HCT116 (cell line): Measurements from ENCODE around the gene HOXB8. TPM values are rescaled to one million over a fixed set of nuclear protein-coding genes. Genes with fewer than 3 reads are reported as not detected.

ENCODE experiments used
- ATAC-seq: fragments of 200-7000 bp; cut with Tn5 transposase; 2 replicates; pipeline ENCODE4 v1.9.1; 2020; ENCODE audit warnings: mild to moderate bottlenecking, moderate library complexity
- BruUV-seq: library from RNA; stranded (reverse); fragments of 400-500 nt; replicated peaks from 2 replicates; lab custom pipeline; 2021; lab: Mats Ljungman, UMichigan
- CTCF ChIA-PET: fragments of 300-600 bp; sonication (Branson Sonifier 250); formaldehyde crosslinking; loops from one replicate; lab custom pipeline; 2021; ENCODE audit warnings: antibody characterized with exemption; lab: Charles Lee
- POLR2A ChIA-PET: fragments of 300-600, 350-600 bp; sonication (Branson Sonifier 250); formaldehyde crosslinking; loops from one replicate; lab custom pipeline; 2021; ENCODE audit warnings: antibody characterized with exemption; lab: Charles Lee
- RAD21 ChIA-PET, 2 experiments: fragments of 300-600 bp; sonication (Branson Sonifier 250); formaldehyde crosslinking; loops; one replicate each; lab custom pipeline; 2023; ENCODE audit warnings: low total read pairs in 2 of 2; ENCODE audit not compliant: uncharacterized antibody in 2 of 2, unreplicated experiment in 2 of 2, low non-redundant PET in 1 of 2; lab: Charles Lee
- DNase-seq: peaks from one replicate; pipeline ENCODE4 v3.0.0-alpha.2; 2010; ENCODE audit warnings: low read depth, low spot score
- H2AFZ ChIP-seq: fragments of 200-600 bp; shearing (Covaris generic), sonication (generic); 2 replicates; pipeline ENCODE4 v1.6.1; 2017; ENCODE audit warnings: low read depth, mixed run types, mixed read lengths, antibody characterized with exemption, low read length; ENCODE audit not compliant: poor library complexity, severe bottlenecking
- H3K27ac ChIP-seq: 2 replicates; pipeline ENCODE4 v1.5.1; 2012; ENCODE audit warnings: low read depth, low read length
- H3K27me3 ChIP-seq: fragments of 200-600 bp; sonication (generic); 2 replicates; pipeline ENCODE4 v1.6.1; 2016; ENCODE audit warnings: mixed run types, low read length, mixed read lengths; ENCODE audit not compliant: insufficient read depth
- H3K36me3 ChIP-seq, 2 experiments: fragments of 200-500 bp in 1 of 2; fragments of 200-600 bp in 1 of 2; sonication (Bioruptor generic) in 1 of 2; sonication (generic) in 1 of 2; 2 replicates each; pipeline versions ENCODE4 v1.5.1 to v1.6.1; 2014 to 2016; ENCODE audit warnings: low read length in 2 of 2, inconsistent platforms in 1 of 2, mixed read lengths in 1 of 2, mixed run types in 1 of 2; ENCODE audit not compliant: insufficient read depth in 2 of 2, control insufficient read depth in 1 of 2
- H3K4me1 ChIP-seq, 2 experiments: fragments of 200-600 bp in 1 of 2; sonication (generic) in 1 of 2; 2 replicates each; pipeline versions ENCODE4 v1.5.1 to v1.6.1; 2012 to 2017; ENCODE audit warnings: low read length in 2 of 2, inconsistent platforms in 1 of 2, mild to moderate bottlenecking in 1 of 2, mixed read lengths in 1 of 2, mixed run types in 1 of 2, moderate library complexity in 1 of 2; ENCODE audit not compliant: insufficient read depth in 2 of 2, control insufficient read depth in 1 of 2
- H3K4me2 ChIP-seq: fragments of 200-600 bp; sonication (generic); 2 replicates; pipeline ENCODE4 v1.6.1; 2017; ENCODE audit warnings: mixed run types, low read length, mixed read lengths
- H3K4me3 ChIP-seq, 2 experiments: fragments of 200-600 bp in 1 of 2; sonication (generic) in 1 of 2; replicated peaks in 1 of 2; 2 replicates each; pipeline ENCODE4 v1.5.1; 2011 to 2016; ENCODE audit warnings: low read length in 2 of 2, control low read depth in 1 of 2, low read depth in 1 of 2, mild to moderate bottlenecking in 1 of 2, mixed read lengths in 1 of 2, mixed run types in 1 of 2
- H3K79me2 ChIP-seq: fragments of 200-600 bp; sonication (generic); 2 replicates; pipeline ENCODE4 v1.6.1; 2017; ENCODE audit warnings: mild to moderate bottlenecking, mixed run types, low read length, moderate library complexity, mixed read lengths; ENCODE audit not compliant: insufficient read depth
- H3K9ac ChIP-seq: fragments of 200-600 bp; sonication (generic); 2 replicates; pipeline ENCODE4 v1.6.1; 2016; ENCODE audit warnings: low read length, mixed read lengths
- H3K9me2 ChIP-seq: fragments of 200-600 bp; sonication (generic), shearing (Covaris generic); 2 replicates; pipeline ENCODE4 v1.6.1; 2017; ENCODE audit warnings: mixed run types, mild to moderate bottlenecking, moderate library complexity; ENCODE audit not compliant: insufficient read depth
- H3K9me3 ChIP-seq, 2 experiments: fragments of 200-500 bp in 1 of 2; fragments of 200-600 bp in 1 of 2; sonication (Bioruptor generic) in 1 of 2; sonication (generic) in 1 of 2; 2 replicates each; pipeline ENCODE4 v1.6.1; 2014 to 2017; ENCODE audit warnings: low read length in 2 of 2, mixed read lengths in 2 of 2, inconsistent platforms in 1 of 2, low read depth in 1 of 2, mild to moderate bottlenecking in 1 of 2, mixed run types in 1 of 2, moderate library complexity in 1 of 2; ENCODE audit not compliant: control insufficient read depth in 1 of 2, insufficient read depth in 1 of 2
- H4K20me1 ChIP-seq: fragments of 200-600 bp; sonication (generic), shearing (Covaris generic); 2 replicates; pipeline ENCODE4 v1.6.1; 2017; ENCODE audit warnings: mixed run types, mild to moderate bottlenecking, moderate library complexity; ENCODE audit not compliant: insufficient read depth
- CBX3 ChIP-seq: IDR thresholded peaks from 2 replicates; pipeline ENCODE4 v1.6.1; 2012; ENCODE audit warnings: low read depth
- FOSL1 ChIP-seq: IDR thresholded peaks from 2 replicates; pipeline ENCODE4 v1.6.1; 2012; ENCODE audit warnings: low read depth
- JUND ChIP-seq: IDR thresholded peaks from 2 replicates; pipeline ENCODE4 v1.6.1; 2012
- MAX ChIP-seq: IDR thresholded peaks from 2 replicates; pipeline ENCODE4 v1.6.1; 2012
- POLR2A ChIP-seq: IDR thresholded peaks from 2 replicates; pipeline ENCODE4 v1.7.0; 2011; ENCODE audit warnings: borderline replicate concordance; ENCODE audit not compliant: insufficient read depth, insufficient read length; ENCODE audit errors: extremely low read depth
- POLR2AphosphoS5 ChIP-seq: IDR thresholded peaks from 2 replicates; pipeline ENCODE4 v1.6.1; 2011; ENCODE audit warnings: mild to moderate bottlenecking, low read depth, low read length, moderate library complexity
- RAD21 ChIP-seq: IDR thresholded peaks from 2 replicates; pipeline ENCODE4 v1.6.1; 2012; ENCODE audit warnings: low read depth, mild to moderate bottlenecking
- REST ChIP-seq: IDR thresholded peaks from 2 replicates; pipeline ENCODE4 v1.6.1; 2012; ENCODE audit warnings: low read depth
- SRF ChIP-seq: IDR thresholded peaks from 2 replicates; pipeline ENCODE4 v1.6.1; 2012; ENCODE audit warnings: low read depth
- TCF7L2 ChIP-seq: IDR thresholded peaks from 2 replicates; pipeline ENCODE4 v1.7.0; 2011; ENCODE audit warnings: borderline replicate concordance, inconsistent platforms; ENCODE audit not compliant: insufficient read depth, insufficient read length; ENCODE audit errors: extremely low read depth
- ZFX ChIP-seq: fragments of 450-650 bp; IDR thresholded peaks from 2 replicates; pipeline ENCODE4 v1.6.1; 2017
- ZNF274 ChIP-seq: fragments of 200-500 bp; sonication (Bioruptor generic); IDR thresholded peaks from 2 replicates; pipeline ENCODE4 v1.6.1; 2014; ENCODE audit warnings: mild to moderate bottlenecking, low read depth, low read length, inconsistent platforms
- intact Hi-C: fragments of 100-400 bp; cut with micrococcal nuclease; formaldehyde crosslinking; loops from 2 replicates; pipeline ENCODE4 v1.10.0; 2022
- total RNA-seq: library from RNA; stranded (reverse); gene quantifications from one replicate; pipeline ENCODE4 v1.2.1, GENCODE V29; 2021; ENCODE audit not compliant: unreplicated experiment

HOXB8 gene
- total RNA-seq, 1 experiment from 2014 or later, result 44.7 TPM

- Histone ChIP-seq H3K79me2 (peaks cover 65% of the 10 kb centered on the region), H3K4me3 (no peak within 1 kb of the TSS), H3K4me2 (no peak within 1 kb of the TSS)
- POLR2A ChIA-PET, result no interaction called here
- BruUV-seq, result no TSS peak
- no peak for TF ChIP-seq FOSL1
- no peak for TF ChIP-seq POLR2AphosphoS5
- TF ChIP-seq TCF7L2, result no peak
- no peak for TF ChIP-seq ZFX
- no peak for TF ChIP-seq REST
- TF ChIP-seq POLR2A, result no peak
- no peak for TF ChIP-seq CBX3
- TF ChIP-seq ZNF274, result no peak
- TF ChIP-seq RAD21, result no peak
- TF ChIP-seq MAX, result no peak
- no peak for TF ChIP-seq SRF
- no peak for TF ChIP-seq JUND
- TF ChIP-seq, all 23 proteins: peak for 0
- H3K36me3 ChIP-seq, result peaks cover 23 to 30% of the 10 kb centered on the region in 2 experiments; a peak in 3 of 4 replicates
- CTCF ChIA-PET, result interaction anchor here (1.0 to 2.2 kb wide), 4 partner anchors 20 to 330 kb away, joined by 5 to 9 read pairs (median 5); no protein-coding TSS in a partner anchor
- intact Hi-C loops, result no loop called here
- H3K27me3 ChIP-seq, result no peaks in the 10 kb centered on the region
- ATAC-seq, result peak; percentile 3; the same call in 1 of the 2 replicates
- no peak within 1 kb of the TSS for H2AFZ ChIP-seq
- no peaks in the 10 kb centered on the region for H3K9me3 ChIP-seq
- H3K9me2 ChIP-seq, result no peaks in the 10 kb centered on the region
- DNase-seq, result no peak
- H3K27ac ChIP-seq, result no peak within 1 kb of the TSS
- H4K20me1 ChIP-seq, result no peaks in the 10 kb centered on the region
- no peak within 1 kb of the TSS for H3K9ac ChIP-seq
- RAD21 ChIA-PET, result interaction anchor here (0.6 to 1.3 kb wide), 5 partner anchors 92 to 570 kb away, joined by 3 to 5 read pairs (median 3); no protein-coding TSS in a partner anchor
- H3K4me1 ChIP-seq, result peaks cover 0 to 14% of the 10 kb centered on the region in 2 experiments; a peak in 2 of 4 replicates
Observed at GRCh38 chr17:48593126-48593829, 21.8 kb downstream of the HOXB8 start, which contains the start of gene HOXB5. Gene HOXB5 (minus strand): TSS chr17:48593779. CDS start chr17:48593682, 97 bp downstream.
